ENCODE data around the gene B4GALT4. TPM values are rescaled to one million over a fixed set of nuclear protein-coding genes. Genes with fewer than 3 reads are reported as not detected.

Gene B4GALT4
- total and polyA plus RNA-seq, 2 of the 8 experiments (the other 6 are each of a cell fraction or from before 2014, with no cell fraction given) = 14.6 to 44.7 TPM

DNA sequence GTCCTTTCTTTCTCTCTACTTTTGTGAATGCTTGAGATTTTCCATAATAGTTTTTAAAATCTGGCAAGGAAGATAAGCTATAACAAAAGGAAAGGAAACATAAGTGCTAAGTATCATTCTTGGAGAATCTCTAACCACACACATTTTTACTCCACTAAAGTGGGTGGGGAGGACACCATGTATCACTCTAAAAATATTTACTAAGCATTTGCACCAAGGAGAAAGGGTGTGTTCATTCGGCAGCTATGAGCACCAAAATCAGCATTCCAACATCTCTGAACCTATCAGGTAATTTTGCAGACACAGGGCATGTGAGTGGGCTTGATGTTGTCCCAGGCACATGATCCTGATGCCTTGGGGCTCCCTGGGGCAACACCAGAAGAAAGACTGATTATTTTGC is 5.5 kb downstream of the B4GALT4 start:
- no peak overlapping the region for H3K4me3 ChIP-seq (ENCODE audit: extremely low read depth in 1 of 4, insufficient read depth in 2 of 4, low read depth in 3 of 4, low read length in 4 of 4)
- H3K4ac ChIP-seq (replicated peaks; ENCODE audit: insufficient read length, low read depth, low read length) = no peak overlapping the region
- peaks cover 15 to 71% (median 37%) of the 10 kb centered on the region in 4 experiments for H3K36me3 ChIP-seq (ENCODE audit: control insufficient read depth in 2 of 4, insufficient read depth in 4 of 4, low read length in 3 of 4)
- DNase-seq (ENCODE audit: low read depth in 1 of 2, low spot score in 2 of 2) (no peak), FAIRE-seq (no peak)
- no peak overlapping the region for H3K14ac ChIP-seq (ENCODE audit: insufficient read length)
- H3K4me2 ChIP-seq (ENCODE audit: insufficient read depth in 1 of 2, low read depth in 2 of 2, low read length in 2 of 2) = no peak overlapping the region
- no peak overlapping the region for H3K56ac ChIP-seq (replicated peaks; ENCODE audit: insufficient read length, low read depth, low read length)
- no peak overlapping the region for H2BK20ac ChIP-seq (ENCODE audit: low read length)
- peaks cover 4 to 68% of the 10 kb centered on the region in 2 experiments; a peak in 3 of 4 replicates for H3K79me2 ChIP-seq (ENCODE audit: control insufficient read depth in 1 of 2, insufficient read depth in 2 of 2, low read length in 2 of 2)
- no peak overlapping the region for H2BK5ac ChIP-seq (ENCODE audit: low read depth, low read length)
- no peak overlapping the region for H2AK5ac ChIP-seq (ENCODE audit: low read depth, low read length)
- WGBS, 2 experiments (ENCODE audit: extremely low coverage in 1 of 2, insufficient coverage in 1 of 2, insufficient read length in 1 of 2, insufficient replicate concordance in 2 of 2, low coverage in 1 of 2, low lambda C conversion rate in 2 of 2, missing lambda C conversion rate in 1 of 2) = 92% methylated on average over 1 of the region's 1 CpG; no CpG with 5 or more reads in 1 of the 2 experiments
- no peak overlapping the region for H3K9ac ChIP-seq (replicated peaks in 1 of 4; ENCODE audit: extremely low read depth in 1 of 4, low read depth in 3 of 4, low read length in 3 of 4)
- no peak overlapping the region for H4K91ac ChIP-seq (replicated peaks; ENCODE audit: insufficient read length, low read length)
- no peak for TF ChIP-seq CEBPB (IDR thresholded peaks at IDR 0.05; ENCODE audit: low read depth, low read length)
- TF ChIP-seq TEAD4 (IDR thresholded peaks at IDR 0.05; ENCODE audit: low read depth, low read length) = no peak
- TF ChIP-seq, protein P1, sequence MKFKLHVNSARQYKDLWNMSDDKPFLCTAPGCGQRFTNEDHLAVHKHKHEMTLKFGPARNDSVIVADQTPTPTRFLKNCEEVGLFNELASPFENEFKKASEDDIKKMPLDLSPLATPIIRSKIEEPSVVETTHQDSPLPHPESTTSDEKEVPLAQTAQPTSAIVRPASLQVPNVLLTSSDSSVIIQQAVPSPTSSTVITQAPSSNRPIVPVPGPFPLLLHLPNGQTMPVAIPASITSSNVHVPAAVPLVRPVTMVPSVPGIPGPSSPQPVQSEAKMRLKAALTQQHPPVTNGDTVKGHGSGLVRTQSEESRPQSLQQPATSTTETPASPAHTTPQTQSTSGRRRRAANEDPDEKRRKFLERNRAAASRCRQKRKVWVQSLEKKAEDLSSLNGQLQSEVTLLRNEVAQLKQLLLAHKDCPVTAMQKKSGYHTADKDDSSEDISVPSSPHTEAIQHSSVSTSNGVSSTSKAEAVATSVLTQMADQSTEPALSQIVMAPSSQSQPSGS (IDR thresholded peaks at IDR 0.05; ENCODE audit: low read length) = no peak
- no peak for TF ChIP-seq SRF (IDR thresholded peaks at IDR 0.05; ENCODE audit: low read depth, low read length)
- no peak for TF ChIP-seq ASH2L (IDR thresholded peaks at IDR 0.05; ENCODE audit: low read length)
- TF ChIP-seq CHD2 (IDR thresholded peaks at IDR 0.05; ENCODE audit: low read length) = no peak
- CTCF ChIA-PET (ENCODE audit: partially characterized antibody) = interaction anchor here (0.6 to 1.2 kb wide), 2 partner anchors 11 to 155 kb away, joined by 3 to 4 read pairs; no protein-coding TSS in a partner anchor
- H3K27me3 ChIP-seq (replicated peaks in 1 of 4; ENCODE audit: control insufficient read depth in 3 of 4, extremely low read depth in 1 of 4, insufficient read depth in 3 of 4, low read length in 3 of 4) = no peaks in the 10 kb centered on the region
- H3K18ac ChIP-seq (ENCODE audit: extremely low read depth, low read length) = no peak overlapping the region
- no peaks in the 10 kb centered on the region for H3K9me3 ChIP-seq (ENCODE audit: insufficient read depth in 2 of 2, low read depth in 1 of 2, low read length in 1 of 2)
- no peak overlapping the region for H4K8ac ChIP-seq (ENCODE audit: extremely low read depth, insufficient read depth, low read length)
- H3K27ac ChIP-seq (ENCODE audit: low read depth, low read length) = no peak overlapping the region
- H2AFZ ChIP-seq (ENCODE audit: low read length) = no peak overlapping the region
- no peak overlapping the region for H2BK12ac ChIP-seq (ENCODE audit: low read depth, low read length)
- peaks cover 6% of the 10 kb centered on the region; the same call in 1 of the 2 replicates for H3K79me1 ChIP-seq (ENCODE audit: low read depth, low read length)
- no peak overlapping the region for H4K5ac ChIP-seq (ENCODE audit: insufficient read length, low read depth, low read length)
- peaks cover 0 to 5% of the 10 kb centered on the region in 2 experiments for H4K20me1 ChIP-seq (replicated peaks in 1 of 2; ENCODE audit: control insufficient read depth in 1 of 2, insufficient read depth in 2 of 2, low read length in 2 of 2)
- H3K4me1 ChIP-seq (replicated peaks in 1 of 4; ENCODE audit: control insufficient read depth in 3 of 4, insufficient read depth in 4 of 4, low read length in 3 of 4) = 0 out of 7 replicates have a peak, but pooled peaks cover 0 to 1% (median 0%) of the 10 kb centered on the region in 4 experiments
- POLR2A ChIA-PET (ENCODE audit: partially characterized antibody) = no interaction called here
- H2BK120ac ChIP-seq (replicated peaks; ENCODE audit: low read depth, low read length) = no peak overlapping the region
- no peak overlapping the region for H2BK15ac ChIP-seq (ENCODE audit: low read length)
- peaks cover 3% of the 10 kb centered on the region; the same call in 1 of the 2 replicates for H3K23me2 ChIP-seq (ENCODE audit: low read depth, low read length)
- H3K23ac ChIP-seq (ENCODE audit: insufficient read length) = no peak overlapping the region
